HepG2 (cell line): Measurements from ENCODE around the gene OGFOD3. TPM values are rescaled to one million over a fixed set of nuclear protein-coding genes. Genes with fewer than 3 reads are reported as not detected.

Experiments used
- ATF3 ChIP-seq: sonication (generic); formaldehyde crosslinking; IDR thresholded peaks from 2 replicates; pipeline ENCODE4 v1.4.0; 2020; ENCODE audit warnings: missing genetic modification reagents
- BORCS8-MEF2B ChIP-seq: sonication (generic); formaldehyde crosslinking; IDR thresholded peaks from 2 replicates; pipeline ENCODE4 v1.8.0; 2022; ENCODE audit warnings: mild to moderate bottlenecking, missing genetic modification reagents
- CTCF ChIP-seq: sonication (generic); formaldehyde crosslinking; IDR thresholded peaks from 2 replicates; pipeline ENCODE4 v1.5.0; 2020; ENCODE audit warnings: mild to moderate bottlenecking, missing genetic modification reagents, moderate library complexity
- HOXA3 ChIP-seq: sonication (generic); formaldehyde crosslinking; IDR thresholded peaks from 2 replicates; pipeline ENCODE4 v1.5.0; 2020; ENCODE audit warnings: missing genetic modification reagents
- IKZF1 ChIP-seq: fragments of 450-650 bp; IDR thresholded peaks from 2 replicates; pipeline ENCODE4 v1.7.1; 2016
- KDM3A ChIP-seq: IDR thresholded peaks from 2 replicates; pipeline ENCODE4 v1.6.1; 2018; ENCODE audit warnings: low read depth, missing compliant biosample characterization
- KDM5B ChIP-seq: sonication (generic); formaldehyde crosslinking; IDR thresholded peaks from 2 replicates; pipeline ENCODE4 v1.4.0; 2020; ENCODE audit warnings: missing genetic modification reagents, mild to moderate bottlenecking, borderline replicate concordance
- ZBTB38 ChIP-seq: sonication (generic); formaldehyde crosslinking; IDR thresholded peaks from 2 replicates; pipeline ENCODE4 v1.5.1; 2020; ENCODE audit warnings: mild to moderate bottlenecking, missing genetic modification reagents
- ZBTB44 ChIP-seq: sonication (generic); formaldehyde crosslinking; IDR thresholded peaks from 2 replicates; pipeline ENCODE4 v1.4.0; 2020; ENCODE audit warnings: missing genetic modification reagents
- ZFP36 ChIP-seq: fragments of 150-350 bp; IDR thresholded peaks from 2 replicates; pipeline ENCODE4 v1.6.1; 2018; ENCODE audit warnings: borderline replicate concordance, low read length, low read depth; ENCODE audit not compliant: partially characterized antibody
- ZNF350 ChIP-seq: sonication (generic); formaldehyde crosslinking; IDR thresholded peaks from 2 replicates; pipeline ENCODE4 v1.4.0; 2020; ENCODE audit warnings: mild to moderate bottlenecking, low read depth, missing genetic modification reagents, borderline replicate concordance
- ZNF468 ChIP-seq: sonication (generic); formaldehyde crosslinking; IDR thresholded peaks from 2 replicates; pipeline ENCODE4 v1.8.0; 2022; ENCODE audit warnings: mild to moderate bottlenecking, moderate library complexity, missing genetic modification reagents
- ZNF546 ChIP-seq: sonication (generic); formaldehyde crosslinking; conservative IDR thresholded peaks from 2 replicates; pipeline ENCODE4 v1.8.1; 2023; ENCODE audit warnings: mild to moderate bottlenecking, missing genetic modification reagents
- ZNF552 ChIP-seq: sonication (generic); formaldehyde crosslinking; IDR thresholded peaks from 2 replicates; pipeline ENCODE4 v1.9.0; 2022; ENCODE audit warnings: missing genetic modification reagents, mild to moderate bottlenecking, borderline replicate concordance
- ZNF687 ChIP-seq: sonication (generic); formaldehyde crosslinking; IDR thresholded peaks from 2 replicates; pipeline ENCODE4 v1.5.1; 2020; ENCODE audit warnings: mild to moderate bottlenecking, missing genetic modification reagents, moderate library complexity
- ZSCAN5A ChIP-seq: sonication (generic); formaldehyde crosslinking; IDR thresholded peaks from 2 replicates; pipeline ENCODE4 v1.8.0; 2022; ENCODE audit warnings: mild to moderate bottlenecking, missing genetic modification reagents, borderline replicate concordance
- polyA plus RNA-seq, 8 experiments: library from polyadenylated mRNA; depleted of rRNA in 3 of 8; stranded (reverse) in 7 of 8; unstranded in 1 of 8; fragments of >200 nt; fragmentation: Illumina TruSeq in 4 of 8; extraction: Trizol in 4 of 8; gene quantifications; 2 replicates each; pipeline versions ENCODE4 v1.2.1 to v1.2.3, GENCODE V29; 2011 to 2016; ENCODE audit warnings: low read depth in 4 of 8, missing spikeins in 1 of 8, mixed read lengths in 1 of 8; ENCODE audit not compliant: insufficient read depth in 1 of 8
- total RNA-seq, 5 experiments: library from RNA; depleted of rRNA; stranded (reverse); fragments of >200 nt; fragmentation: Illumina TruSeq; extraction: Trizol; gene quantifications; 2 replicates each; pipeline ENCODE4 v1.2.3, GENCODE V29; 2016; ENCODE audit warnings: low read depth in 1 of 5

The OGFOD3 gene
- total and polyA plus RNA-seq, 2 of the 13 experiments (the other 11 are each of a cell fraction or from before 2014, with no cell fraction given): 40.0 to 42.1 TPM

GRCh38 chr17:82372249-82373071 lies 45.9 kb downstream of the OGFOD3 start (continued):
- TF ChIP-seq ZSCAN5A (CRISPR knock-in tag): no peak
- no peak for TF ChIP-seq ZNF546 (CRISPR knock-in tag)
- TF ChIP-seq ZNF687: peak; percentile 36; the same call in 1 of the 2 replicates
- peak; percentile 15; the same call in 1 of the 2 replicates for TF ChIP-seq HOXA3
- TF ChIP-seq ZNF552 (CRISPR knock-in tag): peak; percentile 60; the same call in 1 of the 2 replicates
- TF ChIP-seq ZNF350 (CRISPR knock-in tag): no peak
- TF ChIP-seq KDM5B (CRISPR knock-in tag): 0 out of 2 replicates have a peak, but pooled peaks have one; percentile 11
- TF ChIP-seq KDM3A (CRISPR knock-in tag): no peak
- TF ChIP-seq ATF3 (CRISPR knock-in tag): no peak
- TF ChIP-seq ZNF468 (CRISPR knock-in tag): no peak
- no peak for TF ChIP-seq ZBTB44 (CRISPR knock-in tag)
- 0 out of 2 replicates have a peak, but pooled peaks have one; percentile 8 for TF ChIP-seq CTCF (CRISPR knock-in tag)
- no peak for TF ChIP-seq IKZF1
- TF ChIP-seq BORCS8-MEF2B (CRISPR knock-in tag): peak; percentile 5; the same call in 1 of the 2 replicates
- peak; percentile 42; the same call in 1 of the 2 replicates for TF ChIP-seq ZBTB38 (CRISPR knock-in tag)
- TF ChIP-seq ZFP36: no peak
